ENCODE results near the gene NEK7. TPM values are rescaled to one million over a fixed set of nuclear protein-coding genes. Genes with fewer than 3 reads are reported as not detected.

The NEK7 gene
- total and polyA plus RNA-seq, 2 experiments from 2014 or later, result 25.6 to 86.9 TPM

DNA sequence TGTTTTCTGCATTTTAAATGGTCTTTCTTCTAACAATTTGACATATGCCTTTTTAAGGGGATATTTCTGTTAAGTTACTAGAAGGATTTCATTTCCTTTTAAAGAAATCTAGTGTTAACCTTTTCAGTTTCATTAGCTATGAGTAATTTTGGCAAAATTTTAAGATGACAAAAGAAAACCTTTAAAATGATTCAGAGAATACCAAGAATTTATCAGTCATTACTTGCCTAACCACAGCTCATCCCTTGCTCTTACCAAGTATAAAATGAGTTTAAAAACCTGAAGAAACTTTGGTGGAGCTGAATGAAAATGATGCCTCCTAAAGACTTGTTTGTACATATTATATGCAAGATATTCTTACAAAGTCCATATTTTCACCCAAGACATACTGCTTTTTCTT, 101.7 kb downstream of the NEK7 start:
- no peaks in the 10 kb centered on the region for H3K36me3 ChIP-seq (replicated peaks; ENCODE audit: insufficient read depth, low read depth)
- TF ChIP-seq EZH2 (IDR thresholded peaks at IDR 0.05; ENCODE audit: borderline replicate concordance) (no peak), EZH2phosphoT487 (IDR thresholded peaks at IDR 0.05; ENCODE audit: low read depth, severe bottlenecking, unreplicated experiment) (no peak)
- TF ChIP-seq, protein P1, sequence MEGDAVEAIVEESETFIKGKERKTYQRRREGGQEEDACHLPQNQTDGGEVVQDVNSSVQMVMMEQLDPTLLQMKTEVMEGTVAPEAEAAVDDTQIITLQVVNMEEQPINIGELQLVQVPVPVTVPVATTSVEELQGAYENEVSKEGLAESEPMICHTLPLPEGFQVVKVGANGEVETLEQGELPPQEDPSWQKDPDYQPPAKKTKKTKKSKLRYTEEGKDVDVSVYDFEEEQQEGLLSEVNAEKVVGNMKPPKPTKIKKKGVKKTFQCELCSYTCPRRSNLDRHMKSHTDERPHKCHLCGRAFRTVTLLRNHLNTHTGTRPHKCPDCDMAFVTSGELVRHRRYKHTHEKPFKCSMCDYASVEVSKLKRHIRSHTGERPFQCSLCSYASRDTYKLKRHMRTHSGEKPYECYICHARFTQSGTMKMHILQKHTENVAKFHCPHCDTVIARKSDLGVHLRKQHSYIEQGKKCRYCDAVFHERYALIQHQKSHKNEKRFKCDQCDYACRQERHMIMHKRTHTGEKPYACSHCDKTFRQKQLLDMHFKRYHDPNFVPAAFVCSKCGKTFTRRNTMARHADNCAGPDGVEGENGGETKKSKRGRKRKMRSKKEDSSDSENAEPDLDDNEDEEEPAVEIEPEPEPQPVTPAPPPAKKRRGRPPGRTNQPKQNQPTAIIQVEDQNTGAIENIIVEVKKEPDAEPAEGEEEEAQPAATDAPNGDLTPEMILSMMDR (IDR thresholded peaks at IDR 0.05; ENCODE audit: poor library complexity), result no peak
- no peak overlapping the region for H3K4me3 ChIP-seq
- H4K20me1 ChIP-seq (ENCODE audit: insufficient read depth, poor library complexity, severe bottlenecking), result peaks cover 7% of the 10 kb centered on the region
- H3K27me3 ChIP-seq, result no peaks in the 10 kb centered on the region
- no peak overlapping the region for H3K27ac ChIP-seq
- no peaks in the 10 kb centered on the region for H3K9me2 ChIP-seq (replicated peaks; ENCODE audit: insufficient read depth)
- H3K79me2 ChIP-seq, result peaks cover 24% of the 10 kb centered on the region
- no peaks in the 10 kb centered on the region for H3K4me1 ChIP-seq (ENCODE audit: insufficient read depth)
- H2AFZ ChIP-seq, result no peak overlapping the region
- no peaks in the 10 kb centered on the region for H3K9me3 ChIP-seq (ENCODE audit: low read depth)
- H3K4me2 ChIP-seq, result no peak overlapping the region
- DNase-seq (ENCODE audit: low spot score), result no peak

DNA sequence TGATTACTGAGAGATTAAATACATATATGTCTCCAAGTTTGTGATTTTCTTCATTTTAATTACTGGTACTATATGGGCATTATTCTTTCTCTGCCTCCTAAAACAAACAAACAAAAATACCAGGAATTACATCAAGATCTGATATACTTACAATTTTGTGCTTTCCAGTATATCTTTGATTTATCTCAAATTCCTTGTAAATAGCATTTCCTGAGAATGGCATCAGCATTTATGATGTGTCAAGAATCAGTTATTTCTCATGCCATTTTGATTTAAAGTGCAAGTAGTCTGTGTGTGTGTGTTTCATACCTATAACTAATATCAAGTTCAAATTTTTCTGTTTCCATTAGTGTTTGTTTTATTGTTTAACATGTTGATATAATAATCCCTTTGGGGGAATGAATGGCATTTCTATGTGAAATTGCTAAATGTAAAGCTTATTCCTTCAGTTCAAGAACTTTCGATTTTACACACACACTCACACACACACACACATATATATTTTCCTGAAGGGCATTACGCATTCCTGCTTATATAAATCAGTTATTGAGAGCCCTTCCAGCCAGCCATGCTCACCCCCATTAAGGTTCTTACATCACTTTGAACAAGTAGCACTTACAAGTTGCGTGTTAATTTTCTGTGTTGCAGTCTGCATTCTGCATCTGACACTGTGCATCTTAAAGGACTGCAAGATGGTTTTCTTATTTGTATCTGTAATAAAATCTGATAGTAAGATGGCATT, 102.7 kb downstream of the NEK7 start:
- Histone ChIP-seq H3K9me2 (replicated peaks; ENCODE audit: insufficient read depth) (no peaks in the 10 kb centered on the region), H4K20me1 (ENCODE audit: insufficient read depth, poor library complexity, severe bottlenecking) (peaks cover 7% of the 10 kb centered on the region), H3K36me3 (replicated peaks; ENCODE audit: insufficient read depth, low read depth) (no peaks in the 10 kb centered on the region), H3K79me2 (peaks cover 23% of the 10 kb centered on the region), H3K27me3 (no peaks in the 10 kb centered on the region), H3K4me1 (ENCODE audit: insufficient read depth) (peaks cover 3% of the 10 kb centered on the region), H3K27ac (no peak overlapping the region), H3K9me3 (ENCODE audit: low read depth) (no peaks in the 10 kb centered on the region), H3K4me3 (no peak overlapping the region), H3K4me2 (no peak overlapping the region), H2AFZ (no peak overlapping the region)
- no peak for DNase-seq (ENCODE audit: low spot score)
- 90% methylated on average over 3 of the region's 3 CpGs for WGBS (ENCODE audit: low lambda C conversion rate, missing lambda C conversion rate)
- TF ChIP-seq EZH2 (IDR thresholded peaks at IDR 0.05; ENCODE audit: borderline replicate concordance) (no peak), EZH2phosphoT487 (IDR thresholded peaks at IDR 0.05; ENCODE audit: low read depth, severe bottlenecking, unreplicated experiment) (no peak)
- TF ChIP-seq, protein P1 (IDR thresholded peaks at IDR 0.05; ENCODE audit: poor library complexity), result no peak

DNA sequence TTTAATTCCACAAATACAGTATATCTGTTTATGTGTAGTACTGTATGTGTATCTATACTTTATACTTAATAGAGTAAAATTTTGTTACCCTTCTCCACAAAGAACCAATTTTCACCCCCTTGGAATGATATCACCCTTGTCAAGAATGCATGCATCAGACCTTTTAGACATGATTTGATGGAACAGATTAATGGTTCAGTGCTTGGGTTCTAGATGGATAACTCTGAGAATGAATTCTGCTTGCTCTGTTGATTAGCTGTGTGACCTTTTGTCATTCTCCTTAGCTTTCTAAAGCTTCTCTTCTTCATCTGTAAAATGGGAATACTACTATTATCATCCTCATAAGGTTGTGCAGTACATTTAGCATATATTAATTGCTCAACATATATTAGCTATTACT, 105.1 kb downstream of the NEK7 start:
- no peak for DNase-seq (ENCODE audit: low spot score)
- Histone ChIP-seq H3K4me2 (no peak overlapping the region), H3K9me3 (ENCODE audit: low read depth) (no peaks in the 10 kb centered on the region), H3K4me1 (ENCODE audit: insufficient read depth) (peaks cover 11% of the 10 kb centered on the region), H4K20me1 (ENCODE audit: insufficient read depth, poor library complexity, severe bottlenecking) (peaks cover 7% of the 10 kb centered on the region), H3K4me3 (no peak overlapping the region), H2AFZ (no peak overlapping the region), H3K27ac (no peak overlapping the region), H3K9me2 (replicated peaks; ENCODE audit: insufficient read depth) (no peaks in the 10 kb centered on the region), H3K27me3 (no peaks in the 10 kb centered on the region), H3K79me2 (peaks cover 23% of the 10 kb centered on the region), H3K36me3 (replicated peaks; ENCODE audit: insufficient read depth, low read depth) (no peaks in the 10 kb centered on the region)
- TF ChIP-seq EZH2phosphoT487 (IDR thresholded peaks at IDR 0.05; ENCODE audit: low read depth, severe bottlenecking, unreplicated experiment) (no peak), EZH2 (IDR thresholded peaks at IDR 0.05; ENCODE audit: borderline replicate concordance) (no peak)
- TF ChIP-seq, protein P1 (IDR thresholded peaks at IDR 0.05; ENCODE audit: poor library complexity), result no peak
